ENCODE data around the gene PTPRC. TPM values are rescaled to one million over a fixed set of nuclear protein-coding genes. Genes with fewer than 3 reads are reported as not detected.

The PTPRC gene
- polyA plus RNA-seq, 2 of the 4 experiments (the other 2 are of a cell fraction): not detected

DNA sequence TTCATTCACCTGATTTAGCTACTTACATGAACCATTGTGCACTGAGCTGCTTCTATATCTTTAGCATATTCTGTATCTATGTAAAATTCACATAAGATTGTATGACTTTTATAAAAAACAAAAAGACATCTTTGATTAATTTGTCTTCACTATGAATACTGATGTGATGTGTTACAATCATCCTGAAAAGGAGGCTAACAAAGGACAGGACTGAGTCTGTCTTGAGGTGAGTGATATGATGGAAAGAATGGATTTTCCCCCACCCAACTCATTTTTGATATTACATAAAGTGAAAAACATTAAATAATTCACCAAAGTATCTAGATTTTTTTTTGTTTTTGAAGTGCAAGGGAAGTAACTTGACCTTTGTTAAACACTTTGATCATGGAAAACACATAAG lies 9.8 kb downstream of the PTPRC start:
- CTCF ChIA-PET: no interaction called here
- no peak for TF ChIP-seq CEBPB (IDR thresholded peaks at IDR 0.05)
- TF ChIP-seq, protein P1, sequence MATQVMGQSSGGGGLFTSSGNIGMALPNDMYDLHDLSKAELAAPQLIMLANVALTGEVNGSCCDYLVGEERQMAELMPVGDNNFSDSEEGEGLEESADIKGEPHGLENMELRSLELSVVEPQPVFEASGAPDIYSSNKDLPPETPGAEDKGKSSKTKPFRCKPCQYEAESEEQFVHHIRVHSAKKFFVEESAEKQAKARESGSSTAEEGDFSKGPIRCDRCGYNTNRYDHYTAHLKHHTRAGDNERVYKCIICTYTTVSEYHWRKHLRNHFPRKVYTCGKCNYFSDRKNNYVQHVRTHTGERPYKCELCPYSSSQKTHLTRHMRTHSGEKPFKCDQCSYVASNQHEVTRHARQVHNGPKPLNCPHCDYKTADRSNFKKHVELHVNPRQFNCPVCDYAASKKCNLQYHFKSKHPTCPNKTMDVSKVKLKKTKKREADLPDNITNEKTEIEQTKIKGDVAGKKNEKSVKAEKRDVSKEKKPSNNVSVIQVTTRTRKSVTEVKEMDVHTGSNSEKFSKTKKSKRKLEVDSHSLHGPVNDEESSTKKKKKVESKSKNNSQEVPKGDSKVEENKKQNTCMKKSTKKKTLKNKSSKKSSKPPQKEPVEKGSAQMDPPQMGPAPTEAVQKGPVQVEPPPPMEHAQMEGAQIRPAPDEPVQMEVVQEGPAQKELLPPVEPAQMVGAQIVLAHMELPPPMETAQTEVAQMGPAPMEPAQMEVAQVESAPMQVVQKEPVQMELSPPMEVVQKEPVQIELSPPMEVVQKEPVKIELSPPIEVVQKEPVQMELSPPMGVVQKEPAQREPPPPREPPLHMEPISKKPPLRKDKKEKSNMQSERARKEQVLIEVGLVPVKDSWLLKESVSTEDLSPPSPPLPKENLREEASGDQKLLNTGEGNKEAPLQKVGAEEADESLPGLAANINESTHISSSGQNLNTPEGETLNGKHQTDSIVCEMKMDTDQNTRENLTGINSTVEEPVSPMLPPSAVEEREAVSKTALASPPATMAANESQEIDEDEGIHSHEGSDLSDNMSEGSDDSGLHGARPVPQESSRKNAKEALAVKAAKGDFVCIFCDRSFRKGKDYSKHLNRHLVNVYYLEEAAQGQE (IDR thresholded peaks at IDR 0.05): no peak
- TF ChIP-seq NR3C1 (IDR thresholded peaks at IDR 0.05): no peak
- TF ChIP-seq, protein P2, sequence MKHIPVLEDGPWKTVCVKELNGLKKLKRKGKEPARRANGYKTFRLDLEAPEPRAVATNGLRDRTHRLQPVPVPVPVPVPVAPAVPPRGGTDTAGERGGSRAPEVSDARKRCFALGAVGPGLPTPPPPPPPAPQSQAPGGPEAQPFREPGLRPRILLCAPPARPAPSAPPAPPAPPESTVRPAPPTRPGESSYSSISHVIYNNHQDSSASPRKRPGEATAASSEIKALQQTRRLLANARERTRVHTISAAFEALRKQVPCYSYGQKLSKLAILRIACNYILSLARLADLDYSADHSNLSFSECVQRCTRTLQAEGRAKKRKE (CRISPR knock-in tag; IDR thresholded peaks at IDR 0.05; ENCODE audit: low read depth): no peak
- no peak for TF ChIP-seq CHD2 (IDR thresholded peaks at IDR 0.05; ENCODE audit: low read length, partially characterized antibody)
- no peak for TF ChIP-seq RAD21 (conservative IDR thresholded peaks at IDR 0.05 in 1 of 2, IDR thresholded peaks at IDR 0.05 in 1 of 2)
- no peak for TF ChIP-seq CBX8 (IDR thresholded peaks at IDR 0.05)
- TF ChIP-seq FOSB (CRISPR knock-in tag; IDR thresholded peaks at IDR 0.05): no peak
- no peak for TF ChIP-seq HOXB13 (CRISPR knock-in tag; IDR thresholded peaks at IDR 0.05; ENCODE audit: low read depth)
- TF ChIP-seq HOXA7 (CRISPR knock-in tag; IDR thresholded peaks at IDR 0.05): no peak
- no peak for TF ChIP-seq ZC3H11A (IDR thresholded peaks at IDR 0.05)
- TF ChIP-seq JUN (IDR thresholded peaks at IDR 0.05): no peak
- TF ChIP-seq, protein P3, sequence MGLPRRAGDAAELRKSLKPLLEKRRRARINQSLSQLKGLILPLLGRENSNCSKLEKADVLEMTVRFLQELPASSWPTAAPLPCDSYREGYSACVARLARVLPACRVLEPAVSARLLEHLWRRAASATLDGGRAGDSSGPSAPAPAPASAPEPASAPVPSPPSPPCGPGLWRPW (IDR thresholded peaks at IDR 0.05): no peak
- no peak for TF ChIP-seq JUNB (IDR thresholded peaks at IDR 0.05)
- TF ChIP-seq EHMT2 (IDR thresholded peaks at IDR 0.05; ENCODE audit: low read depth): no peak
- no peak for TF ChIP-seq MAZ (IDR thresholded peaks at IDR 0.05; ENCODE audit: borderline replicate concordance, low read depth, low read length)
- no peak for TF ChIP-seq POLR2A (IDR thresholded peaks at IDR 0.05; ENCODE audit: low read length)
- TF ChIP-seq POLR2AphosphoS2 (conservative IDR thresholded peaks at IDR 0.05; ENCODE audit: low read length): no peak
- no peak for TF ChIP-seq ZSCAN20 (CRISPR knock-in tag; IDR thresholded peaks at IDR 0.05)
- no peak overlapping the region for H3K4me3 ChIP-seq
- no peaks in the 10 kb centered on the region for H3K4me1 ChIP-seq
- DNase-seq (ENCODE audit: low read depth in 1 of 2, low spot score in 1 of 2) (no peak), ATAC-seq (no peak), FAIRE-seq (no peak)
- POLR2A ChIA-PET: no interaction called here
- no peak overlapping the region for H3K27ac ChIP-seq
- no peak overlapping the region for H3K4me2 ChIP-seq
- H3K9me3 ChIP-seq: no peaks in the 10 kb centered on the region

DNA sequence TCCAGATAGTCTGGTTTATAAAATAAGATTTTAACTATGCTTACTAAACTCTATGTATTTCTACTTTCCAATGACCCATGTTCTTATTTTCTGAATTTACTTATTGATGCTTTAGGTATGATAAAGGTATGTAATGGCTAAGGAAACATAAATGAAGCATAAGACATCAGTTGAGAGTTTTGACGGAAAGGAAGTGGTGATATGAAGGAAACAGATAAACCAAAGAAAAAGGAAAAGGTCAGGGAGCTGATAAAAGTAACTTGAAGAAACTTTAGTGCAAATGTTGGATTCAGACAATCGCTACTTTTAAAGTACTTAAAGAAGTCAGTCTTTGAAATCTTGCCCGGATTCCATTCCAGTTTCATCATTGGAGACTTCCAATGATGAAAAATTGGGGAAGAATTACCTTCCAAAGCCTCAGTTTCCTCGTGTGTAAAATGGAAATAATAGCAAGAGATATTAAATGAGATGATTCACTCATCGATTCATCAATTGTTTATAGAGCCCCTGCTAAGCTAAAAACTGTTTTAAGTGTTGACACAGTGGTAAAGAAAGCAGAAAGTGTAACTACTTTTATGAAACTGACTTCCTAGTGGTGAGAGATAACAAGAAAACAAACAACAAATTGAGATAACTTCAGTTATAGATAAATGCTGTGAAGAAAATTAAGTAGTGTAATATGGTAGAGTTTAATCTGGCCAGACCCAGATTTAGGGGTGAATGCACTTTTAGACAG lies 10.6 kb downstream of the PTPRC start:
- 47% methylated on average over 5 of the region's 5 CpGs for WGBS (ENCODE audit: missing lambda C conversion rate)
- CTCF ChIA-PET: interaction anchor here (1.6 kb wide), 1 partner anchor 37 kb away, joined by 3 read pairs; no protein-coding TSS in a partner anchor
- TF ChIP-seq, protein P4, sequence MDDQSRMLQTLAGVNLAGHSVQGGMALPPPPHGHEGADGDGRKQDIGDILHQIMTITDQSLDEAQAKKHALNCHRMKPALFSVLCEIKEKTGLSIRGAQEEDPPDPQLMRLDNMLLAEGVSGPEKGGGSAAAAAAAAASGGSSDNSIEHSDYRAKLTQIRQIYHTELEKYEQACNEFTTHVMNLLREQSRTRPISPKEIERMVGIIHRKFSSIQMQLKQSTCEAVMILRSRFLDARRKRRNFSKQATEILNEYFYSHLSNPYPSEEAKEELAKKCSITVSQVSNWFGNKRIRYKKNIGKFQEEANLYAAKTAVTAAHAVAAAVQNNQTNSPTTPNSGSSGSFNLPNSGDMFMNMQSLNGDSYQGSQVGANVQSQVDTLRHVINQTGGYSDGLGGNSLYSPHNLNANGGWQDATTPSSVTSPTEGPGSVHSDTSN (IDR thresholded peaks at IDR 0.05): no peak
- TF ChIP-seq, protein P5, sequence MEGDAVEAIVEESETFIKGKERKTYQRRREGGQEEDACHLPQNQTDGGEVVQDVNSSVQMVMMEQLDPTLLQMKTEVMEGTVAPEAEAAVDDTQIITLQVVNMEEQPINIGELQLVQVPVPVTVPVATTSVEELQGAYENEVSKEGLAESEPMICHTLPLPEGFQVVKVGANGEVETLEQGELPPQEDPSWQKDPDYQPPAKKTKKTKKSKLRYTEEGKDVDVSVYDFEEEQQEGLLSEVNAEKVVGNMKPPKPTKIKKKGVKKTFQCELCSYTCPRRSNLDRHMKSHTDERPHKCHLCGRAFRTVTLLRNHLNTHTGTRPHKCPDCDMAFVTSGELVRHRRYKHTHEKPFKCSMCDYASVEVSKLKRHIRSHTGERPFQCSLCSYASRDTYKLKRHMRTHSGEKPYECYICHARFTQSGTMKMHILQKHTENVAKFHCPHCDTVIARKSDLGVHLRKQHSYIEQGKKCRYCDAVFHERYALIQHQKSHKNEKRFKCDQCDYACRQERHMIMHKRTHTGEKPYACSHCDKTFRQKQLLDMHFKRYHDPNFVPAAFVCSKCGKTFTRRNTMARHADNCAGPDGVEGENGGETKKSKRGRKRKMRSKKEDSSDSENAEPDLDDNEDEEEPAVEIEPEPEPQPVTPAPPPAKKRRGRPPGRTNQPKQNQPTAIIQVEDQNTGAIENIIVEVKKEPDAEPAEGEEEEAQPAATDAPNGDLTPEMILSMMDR (IDR thresholded peaks at IDR 0.05): no peak
- no peak for TF ChIP-seq BHLHE40 (IDR thresholded peaks at IDR 0.05; ENCODE audit: low read depth, low read length)
- no peak for TF ChIP-seq HDAC2 (IDR thresholded peaks at IDR 0.05)
- no peak for TF ChIP-seq JUN (IDR thresholded peaks at IDR 0.05)
- TF ChIP-seq, protein P6, sequence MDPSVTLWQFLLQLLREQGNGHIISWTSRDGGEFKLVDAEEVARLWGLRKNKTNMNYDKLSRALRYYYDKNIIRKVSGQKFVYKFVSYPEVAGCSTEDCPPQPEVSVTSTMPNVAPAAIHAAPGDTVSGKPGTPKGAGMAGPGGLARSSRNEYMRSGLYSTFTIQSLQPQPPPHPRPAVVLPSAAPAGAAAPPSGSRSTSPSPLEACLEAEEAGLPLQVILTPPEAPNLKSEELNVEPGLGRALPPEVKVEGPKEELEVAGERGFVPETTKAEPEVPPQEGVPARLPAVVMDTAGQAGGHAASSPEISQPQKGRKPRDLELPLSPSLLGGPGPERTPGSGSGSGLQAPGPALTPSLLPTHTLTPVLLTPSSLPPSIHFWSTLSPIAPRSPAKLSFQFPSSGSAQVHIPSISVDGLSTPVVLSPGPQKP (IDR thresholded peaks at IDR 0.05; ENCODE audit: low read depth, low read length): no peak
- TF ChIP-seq RARB (CRISPR knock-in tag; IDR thresholded peaks at IDR 0.05): no peak
- TF ChIP-seq FOXS1 (CRISPR knock-in tag; IDR thresholded peaks at IDR 0.05): no peak
- TF ChIP-seq TFCP2L1 (CRISPR knock-in tag; IDR thresholded peaks at IDR 0.05): no peak
- TF ChIP-seq KDM1A (IDR thresholded peaks at IDR 0.05; ENCODE audit: low read depth): no peak
- no peak overlapping the region for H3K27ac ChIP-seq
- DNase-seq (ENCODE audit: low read depth in 1 of 2, low spot score in 1 of 2) (no peak), ATAC-seq (no peak), FAIRE-seq (no peak)
- H3K4me2 ChIP-seq: no peak overlapping the region
- POLR2A ChIA-PET: no interaction called here
- no peaks in the 10 kb centered on the region for H3K9me3 ChIP-seq
- no peaks in the 10 kb centered on the region for H3K4me1 ChIP-seq
- no peak overlapping the region for H3K4me3 ChIP-seq
